ENCODE data around the gene DENND10. TPM values are rescaled to one million over a fixed set of nuclear protein-coding genes. Genes with fewer than 3 reads are reported as not detected.
A peak's percentile ranks its signal among the peaks of the same experiment; 100 is the strongest.

Gene DENND10
- total RNA-seq, 2 experiments from 2014 or later: 40.4 to 45.6 TPM

DNA sequence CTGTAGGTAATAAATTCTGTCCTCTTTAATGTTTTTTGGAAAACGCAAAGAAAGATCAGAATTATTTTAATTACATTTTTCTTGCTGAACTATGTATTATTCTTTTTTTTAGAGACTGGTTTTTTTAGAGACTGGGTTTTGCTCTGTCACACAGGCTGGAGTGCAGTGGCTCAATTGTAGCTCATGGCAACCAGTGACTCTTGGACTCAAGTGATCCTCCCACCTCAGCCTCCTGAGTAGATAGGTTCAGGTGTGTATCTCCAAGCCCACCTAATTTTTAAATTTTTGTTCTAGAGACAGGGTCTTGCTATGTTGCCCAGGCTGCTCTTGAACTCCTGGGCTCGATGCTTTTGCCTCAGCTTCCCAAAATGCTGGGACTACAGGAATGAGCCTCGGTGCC is 5.3 kb upstream of the DENND10 start:
- peaks cover 14% of the 10 kb centered on the region for H3K4me1 Mint-ChIP-seq (ENCODE audit: low read depth)
- no peak overlapping the region for H3K27ac ChIP-seq (ENCODE audit: low read depth in 1 of 2, low read length in 2 of 2)
- H3K27me3 ChIP-seq (ENCODE audit: control insufficient read depth in 1 of 2, insufficient read depth in 2 of 2, low read length in 2 of 2): no peaks in the 10 kb centered on the region
- ChIA-PET CTCF (no interaction called here), POLR2A (interaction anchor here (1.6 kb wide), 1 partner anchor 19 kb away, joined by 4 read pairs; no protein-coding TSS in a partner anchor)
- no peak overlapping the region for H3K27ac Mint-ChIP-seq
- H3K4me3 ChIP-seq (ENCODE audit: low read length): no peak overlapping the region
- TF ChIP-seq, protein P1, sequence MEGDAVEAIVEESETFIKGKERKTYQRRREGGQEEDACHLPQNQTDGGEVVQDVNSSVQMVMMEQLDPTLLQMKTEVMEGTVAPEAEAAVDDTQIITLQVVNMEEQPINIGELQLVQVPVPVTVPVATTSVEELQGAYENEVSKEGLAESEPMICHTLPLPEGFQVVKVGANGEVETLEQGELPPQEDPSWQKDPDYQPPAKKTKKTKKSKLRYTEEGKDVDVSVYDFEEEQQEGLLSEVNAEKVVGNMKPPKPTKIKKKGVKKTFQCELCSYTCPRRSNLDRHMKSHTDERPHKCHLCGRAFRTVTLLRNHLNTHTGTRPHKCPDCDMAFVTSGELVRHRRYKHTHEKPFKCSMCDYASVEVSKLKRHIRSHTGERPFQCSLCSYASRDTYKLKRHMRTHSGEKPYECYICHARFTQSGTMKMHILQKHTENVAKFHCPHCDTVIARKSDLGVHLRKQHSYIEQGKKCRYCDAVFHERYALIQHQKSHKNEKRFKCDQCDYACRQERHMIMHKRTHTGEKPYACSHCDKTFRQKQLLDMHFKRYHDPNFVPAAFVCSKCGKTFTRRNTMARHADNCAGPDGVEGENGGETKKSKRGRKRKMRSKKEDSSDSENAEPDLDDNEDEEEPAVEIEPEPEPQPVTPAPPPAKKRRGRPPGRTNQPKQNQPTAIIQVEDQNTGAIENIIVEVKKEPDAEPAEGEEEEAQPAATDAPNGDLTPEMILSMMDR (IDR thresholded peaks at IDR 0.05): no peak
- no peak overlapping the region for H3K4me3 Mint-ChIP-seq
- peaks cover 3% of the 10 kb centered on the region for H3K36me3 Mint-ChIP-seq (ENCODE audit: low read depth)
- no peaks in the 10 kb centered on the region for H3K36me3 ChIP-seq (ENCODE audit: insufficient read depth, low read length)
- ATAC-seq (ENCODE audit: poor library complexity) (no peak), DNase-seq (no peak)
- intact Hi-C loops (cut with DNase I, micrococcal nuclease): no loop called here
- H3K9me3 ChIP-seq (ENCODE audit: control insufficient read depth in 1 of 2, insufficient read depth in 1 of 2, low read length in 2 of 2): no peaks in the 10 kb centered on the region
- no peaks in the 10 kb centered on the region for H3K9me3 Mint-ChIP-seq
- H3K27me3 Mint-ChIP-seq: no peaks in the 10 kb centered on the region
- peaks cover 21% of the 10 kb centered on the region for H3K4me1 ChIP-seq (ENCODE audit: insufficient read depth, low read length)

DNA sequence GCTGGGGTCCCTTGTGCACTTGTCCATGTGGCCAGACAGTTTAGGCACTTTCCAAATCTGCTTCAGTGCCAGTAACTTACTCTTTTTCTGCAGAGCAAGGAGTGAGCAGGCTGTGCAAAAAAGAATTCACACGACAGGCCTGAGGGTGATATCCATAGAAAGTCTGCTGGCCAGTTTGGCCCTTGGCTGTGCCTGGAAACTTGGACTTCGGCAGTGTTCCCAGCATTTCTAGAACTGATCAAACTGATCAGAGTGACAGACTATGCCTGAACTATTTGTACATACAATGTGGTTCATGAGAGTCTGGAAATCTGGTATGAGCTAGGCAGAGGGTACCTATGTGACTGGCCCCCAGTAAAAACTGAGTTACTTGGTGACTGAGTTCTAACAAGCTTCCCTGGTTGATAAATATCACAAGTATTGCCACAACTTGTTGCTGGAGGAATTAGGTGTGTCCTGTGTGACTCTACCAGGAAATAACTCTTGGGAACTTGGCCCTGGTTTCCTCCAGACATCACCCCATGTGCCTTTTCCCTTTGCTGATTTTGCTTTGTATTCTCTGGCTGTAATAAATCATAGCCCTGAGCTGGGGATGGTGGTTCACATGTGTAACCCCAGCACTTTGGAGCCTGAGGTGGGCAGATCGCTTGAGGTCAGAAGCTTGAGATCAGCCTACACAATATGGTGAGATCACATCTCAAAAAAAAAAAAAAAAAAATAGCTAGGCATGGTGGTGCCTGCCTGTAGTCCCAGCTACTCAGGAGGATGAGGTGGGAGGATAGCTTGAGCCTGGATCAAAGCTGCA is 3.3 kb upstream of the DENND10 start:
- CTCF ChIA-PET: interaction anchor here (1.1 to 1.2 kb wide), 2 partner anchors 17 to 25 kb away, joined by 3 to 6 read pairs; no protein-coding TSS in a partner anchor
- TF ChIP-seq, protein P1 (IDR thresholded peaks at IDR 0.05): no peak
- no peak overlapping the region for H3K27ac ChIP-seq (ENCODE audit: low read depth in 1 of 2, low read length in 2 of 2)

DNA sequence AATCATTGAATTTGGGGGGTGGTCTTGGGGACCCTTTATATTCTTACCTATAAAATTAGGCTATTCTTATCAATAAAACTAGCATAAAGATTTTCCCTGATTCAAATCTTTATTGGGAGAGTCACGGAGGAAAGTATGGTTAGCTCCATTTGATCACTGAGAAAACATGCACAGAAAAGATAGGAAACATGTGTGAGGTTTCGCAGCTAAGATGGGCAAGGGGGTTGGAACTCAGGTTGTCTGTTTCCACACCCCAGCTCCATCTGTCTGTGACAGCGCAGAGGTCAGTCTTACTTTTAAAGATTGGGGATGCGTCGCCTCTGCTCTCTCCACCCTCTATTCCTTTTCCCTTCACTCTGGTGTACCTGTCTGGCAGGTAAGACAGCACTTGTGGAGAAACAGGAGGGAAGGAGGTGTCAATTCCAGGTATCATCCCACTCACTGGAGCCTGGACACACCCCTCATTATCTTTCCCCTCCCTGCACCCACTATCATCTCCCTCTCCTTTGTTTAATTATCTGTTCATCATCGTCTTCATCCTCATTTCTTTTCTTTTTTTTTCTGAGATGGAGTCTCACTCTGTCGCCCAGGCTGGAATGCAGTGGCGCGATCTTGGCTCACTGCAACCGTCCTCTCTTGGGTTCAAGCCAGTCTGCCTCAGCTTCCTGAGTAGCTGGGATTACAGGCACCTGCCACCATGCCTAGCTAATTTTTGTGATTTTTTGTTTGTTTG is 2.4 kb upstream of the DENND10 start:
- POLR2A ChIA-PET: interaction anchor here (0.6 to 4.8 kb wide), 5 partner anchors 11 to 65 kb away, joined by 3 to 58 read pairs (median 4); partner anchors contain the start of gene EIF3A
- H3K27ac Mint-ChIP-seq: peak overlapping the region; percentile 94
- TF ChIP-seq, protein P1 (IDR thresholded peaks at IDR 0.05): no peak

More for the DNA sequence above, 3.3 kb upstream of the DENND10 start:
- POLR2A ChIA-PET: interaction anchor here (0.6 to 4.8 kb wide), 5 partner anchors 10 to 64 kb away, joined by 3 to 58 read pairs (median 4); partner anchors contain the start of gene EIF3A
- Mint-ChIP-seq H3K4me3 (no peak overlapping the region), H3K9me3 (no peaks in the 10 kb centered on the region), H3K27me3 (no peaks in the 10 kb centered on the region), H3K27ac (peak overlapping the region; percentile 5), H3K4me1 (ENCODE audit: low read depth) (peaks cover 19% of the 10 kb centered on the region), H3K36me3 (ENCODE audit: low read depth) (peaks cover 4% of the 10 kb centered on the region)
- no peaks in the 10 kb centered on the region for H3K36me3 ChIP-seq (ENCODE audit: insufficient read depth, low read length)
- no peak for DNase-seq
- intact Hi-C loops (cut with DNase I, micrococcal nuclease): loop anchor here in 1 of 2 experiments (1.0 to 10.0 kb wide), 2 partner anchors 16 to 624 kb away; partner anchors contain the start of gene INPP5F
- H3K4me3 ChIP-seq (ENCODE audit: low read length): no peak overlapping the region
- no peak for ATAC-seq (ENCODE audit: poor library complexity)
- no peaks in the 10 kb centered on the region for H3K9me3 ChIP-seq (ENCODE audit: control insufficient read depth in 1 of 2, insufficient read depth in 1 of 2, low read length in 2 of 2)
- H3K27me3 ChIP-seq (ENCODE audit: control insufficient read depth in 1 of 2, insufficient read depth in 2 of 2, low read length in 2 of 2): no peaks in the 10 kb centered on the region
- peaks cover 29% of the 10 kb centered on the region for H3K4me1 ChIP-seq (ENCODE audit: insufficient read depth, low read length)

More for the DNA sequence above, 2.4 kb upstream of the DENND10 start:
- CTCF ChIA-PET: interaction anchor here (1.1 to 1.2 kb wide), 2 partner anchors 18 to 26 kb away, joined by 3 to 6 read pairs; no protein-coding TSS in a partner anchor
- no peak overlapping the region for H3K4me3 ChIP-seq (ENCODE audit: low read length)
- peaks cover 26% of the 10 kb centered on the region for H3K4me1 ChIP-seq (ENCODE audit: insufficient read depth, low read length)
- H3K9me3 ChIP-seq (ENCODE audit: control insufficient read depth in 1 of 2, insufficient read depth in 1 of 2, low read length in 2 of 2): no peaks in the 10 kb centered on the region
- Mint-ChIP-seq H3K27me3 (no peaks in the 10 kb centered on the region), H3K4me1 (ENCODE audit: low read depth) (peaks cover 13% of the 10 kb centered on the region), H3K36me3 (ENCODE audit: low read depth) (peaks cover 4% of the 10 kb centered on the region), H3K9me3 (no peaks in the 10 kb centered on the region), H3K4me3 (peak overlapping the region; percentile 15)
- no peak for DNase-seq
- ATAC-seq (ENCODE audit: poor library complexity): no peak
- intact Hi-C loops (cut with DNase I, micrococcal nuclease): loop anchor here in 1 of 2 experiments (1.0 to 10.0 kb wide), 2 partner anchors 17 to 623 kb away; partner anchors contain the start of gene INPP5F
- no peak overlapping the region for H3K27ac ChIP-seq (ENCODE audit: low read depth in 1 of 2, low read length in 2 of 2)
- H3K27me3 ChIP-seq (ENCODE audit: control insufficient read depth in 1 of 2, insufficient read depth in 2 of 2, low read length in 2 of 2): no peaks in the 10 kb centered on the region
- no peaks in the 10 kb centered on the region for H3K36me3 ChIP-seq (ENCODE audit: insufficient read depth, low read length)
